Stimulated activated naive CD8-positive, alpha-beta T cell treated with anti-CD3 and anti-CD28 coated beads, Interleukin-15, Interleukin-2, amounts not matched to agents 100 ng/mL and 50 ng/mL, for 24 hours (primary cell): ENCODE measurements around the gene LAMTOR5.

Experiments
- H3K27ac Mint-ChIP-seq: one replicate; pipeline ENCODE4 v1.8.0; 2021; ENCODE audit warnings: mild to moderate bottlenecking, mixed read lengths
- H3K27me3 Mint-ChIP-seq: one replicate; pipeline ENCODE4 v1.8.0; 2021; ENCODE audit warnings: mixed read lengths
- H3K36me3 Mint-ChIP-seq: one replicate; pipeline ENCODE4 v1.8.0; 2021; ENCODE audit warnings: low read depth, mixed read lengths
- H3K4me1 Mint-ChIP-seq: one replicate; pipeline ENCODE4 v1.8.0; 2021; ENCODE audit warnings: low read depth, mixed read lengths
- H3K4me3 Mint-ChIP-seq: one replicate; pipeline ENCODE4 v1.8.0; 2021; ENCODE audit warnings: mild to moderate bottlenecking, mixed read lengths
- H3K9me3 Mint-ChIP-seq: one replicate; pipeline ENCODE4 v1.8.0; 2021; ENCODE audit warnings: mixed read lengths

LAMTOR5 gene

GRCh38 chr1:110385369-110385768 lies 22.1 kb downstream of the LAMTOR5 start:
- Mint-ChIP-seq H3K4me1 (peaks cover 26% of the 10 kb centered on the region), H3K27ac (no peak overlapping the region), H3K36me3 (peaks cover 11% of the 10 kb centered on the region), H3K4me3 (no peak overlapping the region), H3K9me3 (no peaks in the 10 kb centered on the region), H3K27me3 (no peaks in the 10 kb centered on the region)

GRCh38 chr1:110384581-110385321 lies 22.7 kb downstream of the LAMTOR5 start:
- Mint-ChIP-seq H3K36me3 (peaks cover 17% of the 10 kb centered on the region), H3K4me3 (peak overlapping the region; percentile 32), H3K4me1 (peaks cover 31% of the 10 kb centered on the region)

GRCh38 chr1:110383251-110383990 lies 24.1 kb downstream of the LAMTOR5 start:
- Mint-ChIP-seq H3K9me3 (no peaks in the 10 kb centered on the region), H3K27me3 (no peaks in the 10 kb centered on the region), H3K4me1 (peaks cover 31% of the 10 kb centered on the region), H3K27ac (peak overlapping the region; percentile 75), H3K4me3 (peak overlapping the region; percentile 22), H3K36me3 (peaks cover 27% of the 10 kb centered on the region)

More at GRCh38 chr1:110384581-110385321, 22.7 kb downstream of the LAMTOR5 start:
- H3K9me3 Mint-ChIP-seq: no peaks in the 10 kb centered on the region
- no peaks in the 10 kb centered on the region for H3K27me3 Mint-ChIP-seq
- no peak overlapping the region for H3K27ac Mint-ChIP-seq

- no peaks in the 10 kb centered on the region for H3K9me3 Mint-ChIP-seq
- no peak overlapping the region for H3K27ac Mint-ChIP-seq
- peaks cover 41% of the 10 kb centered on the region for H3K36me3 Mint-ChIP-seq
- peaks cover 25% of the 10 kb centered on the region for H3K4me1 Mint-ChIP-seq
- H3K4me3 Mint-ChIP-seq: no peak overlapping the region
- no peaks in the 10 kb centered on the region for H3K27me3 Mint-ChIP-seq
Observed at GRCh38 chr1:110380672-110381283, 26.7 kb downstream of the LAMTOR5 start.

GRCh38 chr1:110375490-110375889 lies 32.0 kb downstream of the LAMTOR5 start:
- H3K4me3 Mint-ChIP-seq: no peak overlapping the region
- no peaks in the 10 kb centered on the region for H3K9me3 Mint-ChIP-seq
- peaks cover 43% of the 10 kb centered on the region for H3K36me3 Mint-ChIP-seq
- peaks cover 9% of the 10 kb centered on the region for H3K4me1 Mint-ChIP-seq
- H3K27me3 Mint-ChIP-seq: no peaks in the 10 kb centered on the region
- no peak overlapping the region for H3K27ac Mint-ChIP-seq

- Mint-ChIP-seq H3K27ac (no peak overlapping the region), H3K4me1 (peaks cover 11% of the 10 kb centered on the region), H3K4me3 (no peak overlapping the region), H3K9me3 (no peaks in the 10 kb centered on the region), H3K27me3 (no peaks in the 10 kb centered on the region), H3K36me3 (peaks cover 33% of the 10 kb centered on the region)
Observed at GRCh38 chr1:110370827-110371226, 36.7 kb downstream of the LAMTOR5 start.

GRCh38 chr1:110364221-110364620 lies 43.3 kb downstream of the LAMTOR5 start:
- Mint-ChIP-seq H3K4me3 (no peak overlapping the region), H3K4me1 (no peaks in the 10 kb centered on the region), H3K27me3 (no peaks in the 10 kb centered on the region), H3K36me3 (peaks cover 41% of the 10 kb centered on the region), H3K9me3 (no peaks in the 10 kb centered on the region), H3K27ac (no peak overlapping the region)

GRCh38 chr1:110361856-110362255 lies 45.6 kb downstream of the LAMTOR5 start:
- Mint-ChIP-seq H3K27ac (no peak overlapping the region), H3K4me3 (no peak overlapping the region), H3K9me3 (no peaks in the 10 kb centered on the region), H3K4me1 (no peaks in the 10 kb centered on the region), H3K27me3 (no peaks in the 10 kb centered on the region), H3K36me3 (peaks cover 49% of the 10 kb centered on the region)

- H3K27ac Mint-ChIP-seq: no peak overlapping the region
- no peaks in the 10 kb centered on the region for H3K9me3 Mint-ChIP-seq
- no peak overlapping the region for H3K4me3 Mint-ChIP-seq
- peaks cover 12% of the 10 kb centered on the region for H3K4me1 Mint-ChIP-seq
- H3K36me3 Mint-ChIP-seq: peaks cover 49% of the 10 kb centered on the region
- no peaks in the 10 kb centered on the region for H3K27me3 Mint-ChIP-seq
Observed at GRCh38 chr1:110360431-110360830, 47.1 kb downstream of the LAMTOR5 start.

- H3K9me3 Mint-ChIP-seq: no peaks in the 10 kb centered on the region
- H3K27me3 Mint-ChIP-seq: no peaks in the 10 kb centered on the region
- peak overlapping the region; percentile 29 for H3K27ac Mint-ChIP-seq
- H3K4me1 Mint-ChIP-seq: peaks cover 36% of the 10 kb centered on the region
- no peak overlapping the region for H3K4me3 Mint-ChIP-seq
- H3K36me3 Mint-ChIP-seq: peaks cover 45% of the 10 kb centered on the region
Observed at GRCh38 chr1:110356379-110356778, 51.1 kb downstream of the LAMTOR5 start.

GRCh38 chr1:110355321-110355720 lies 52.2 kb downstream of the LAMTOR5 start:
- Mint-ChIP-seq H3K4me3 (no peak overlapping the region), H3K9me3 (no peaks in the 10 kb centered on the region), H3K36me3 (peaks cover 40% of the 10 kb centered on the region), H3K27me3 (no peaks in the 10 kb centered on the region), H3K27ac (peak overlapping the region; percentile 29), H3K4me1 (peaks cover 46% of the 10 kb centered on the region)
